Liver (tissue), 9 donors: ENCODE data around the gene CCDC178. TPM values are rescaled to one million over a fixed set of nuclear protein-coding genes. Genes with fewer than 3 reads are reported as not detected.

Experiments used
- DNase-seq: peaks from one replicate; pipeline ENCODE4 v3.0.0-alpha.2; 2017; ENCODE audit warnings: low spot score
- H3K27ac ChIP-seq, 2 donors: one replicate each; pipeline ENCODE4 v1.7.0; 2013; ENCODE audit warnings: inconsistent platforms in 2 of 2, low read length in 2 of 2, control low read depth in 1 of 2, low read depth in 1 of 2, mild to moderate bottlenecking in 1 of 2
- H3K27me3 ChIP-seq, 4 donors: one replicate each; pipeline versions ENCODE4 v1.6.1 to v1.7.0; 2013; ENCODE audit warnings: low read length in 3 of 4, inconsistent platforms in 1 of 4, mild to moderate bottlenecking in 1 of 4, moderate library complexity in 1 of 4; ENCODE audit not compliant: control insufficient read depth in 4 of 4, insufficient read depth in 4 of 4
- H3K36me3 ChIP-seq, 4 donors: one replicate each; pipeline versions ENCODE4 v1.6.1 to v1.7.0; 2013; ENCODE audit warnings: low read length in 3 of 4, mild to moderate bottlenecking in 3 of 4, low read depth in 1 of 4, moderate library complexity in 1 of 4; ENCODE audit not compliant: control insufficient read depth in 4 of 4, insufficient read depth in 3 of 4
- H3K4me1 ChIP-seq, 4 donors: one replicate each; pipeline versions ENCODE4 v1.6.1 to v1.7.0; 2013; ENCODE audit warnings: low read length in 3 of 4, mild to moderate bottlenecking in 3 of 4, moderate library complexity in 1 of 4; ENCODE audit not compliant: control insufficient read depth in 4 of 4, insufficient read depth in 4 of 4
- H3K4me3 ChIP-seq, 3 donors: one replicate each; pipeline versions ENCODE4 v1.6.1 to v1.7.0; 2013; ENCODE audit warnings: low read length in 3 of 3, control low read depth in 1 of 3, low read depth in 1 of 3, mild to moderate bottlenecking in 1 of 3
- H3K9ac ChIP-seq, 2 donors: one replicate each; pipeline ENCODE4 v1.7.0; 2013; ENCODE audit warnings: low read length in 2 of 2, mild to moderate bottlenecking in 2 of 2, moderate library complexity in 2 of 2, control low read depth in 1 of 2, low read depth in 1 of 2
- H3K9me3 ChIP-seq, 4 donors: one replicate each; pipeline versions ENCODE4 v1.6.1 to v1.7.0; 2013; ENCODE audit warnings: low read length in 3 of 4; ENCODE audit not compliant: control insufficient read depth in 4 of 4
- EGR1 ChIP-seq, 2 donors: IDR thresholded peaks; 2 replicates each; pipeline ENCODE4 v1.6.1; 2016 to 2018; ENCODE audit warnings: antibody characterized with exemption in 2 of 2, low read depth in 2 of 2
- FOXA1 ChIP-seq: IDR thresholded peaks from 2 replicates; pipeline ENCODE4 v1.6.1; 2016; ENCODE audit warnings: antibody characterized with exemption
- FOXA2 ChIP-seq: IDR thresholded peaks from 2 replicates; pipeline ENCODE4 v1.6.1; 2016; ENCODE audit warnings: antibody characterized with exemption
- GABPA ChIP-seq, 2 donors: IDR thresholded peaks in 1 of 2; conservative IDR thresholded peaks in 1 of 2; 2 replicates each; pipeline ENCODE4 v1.6.1; 2016; ENCODE audit warnings: antibody characterized with exemption in 2 of 2, mild to moderate bottlenecking in 1 of 2, moderate library complexity in 1 of 2
- HNF4A ChIP-seq, 2 donors: conservative IDR thresholded peaks; 2 replicates each; pipeline ENCODE4 v1.6.1; 2016; ENCODE audit warnings: antibody characterized with exemption in 2 of 2, mild to moderate bottlenecking in 2 of 2
- HNF4G ChIP-seq: IDR thresholded peaks from 2 replicates; pipeline ENCODE4 v1.6.1; 2016; ENCODE audit warnings: antibody characterized with exemption
- JUND ChIP-seq, 2 donors: IDR thresholded peaks; 2 replicates each; pipeline ENCODE4 v1.6.1; 2016; ENCODE audit warnings: antibody characterized with exemption in 2 of 2
- NR2F2 ChIP-seq: IDR thresholded peaks from 2 replicates; pipeline ENCODE4 v1.6.1; 2016; ENCODE audit warnings: antibody characterized with exemption
- REST ChIP-seq: IDR thresholded peaks from 2 replicates; pipeline ENCODE4 v1.6.1; 2016; ENCODE audit warnings: antibody characterized with exemption, mild to moderate bottlenecking
- RXRA ChIP-seq, 2 donors: IDR thresholded peaks; 2 replicates each; pipeline ENCODE4 v1.6.1; 2017 to 2018; ENCODE audit warnings: antibody characterized with exemption in 2 of 2, mild to moderate bottlenecking in 1 of 2
- SP1 ChIP-seq: IDR thresholded peaks from 2 replicates; pipeline ENCODE4 v1.6.1; 2018; ENCODE audit warnings: antibody characterized with exemption, mild to moderate bottlenecking
- TAF1 ChIP-seq: conservative IDR thresholded peaks from 2 replicates; pipeline ENCODE4 v1.6.1; 2016; ENCODE audit warnings: antibody characterized with exemption, mild to moderate bottlenecking
- YY1 ChIP-seq: IDR thresholded peaks from 2 replicates; pipeline ENCODE4 v1.6.1; 2016; ENCODE audit warnings: antibody characterized with exemption, mild to moderate bottlenecking
- WGBS: extraction: QIAGEN DNeasy Blood & Tissue Kit; methylation state at CpG from one replicate; pipeline ENCODE4 v1.1.7; 2013; 5-methylcytosine and 5-hydroxymethylcytosine counted together
- polyA plus RNA-seq, 2 donors: library from polyadenylated mRNA; stranded (reverse) in 1 of 2; unstranded in 1 of 2; fragments of 200-250 nt in 1 of 2; fragments of >200 nt in 1 of 2; fragmentation: Nextera tagmentation in 1 of 2; extraction: Ambion mirVana in 1 of 2; gene quantifications; one replicate each; pipeline versions ENCODE4 v1.2.1 to v1.2.3, GENCODE V29; 2013 to 2015
- total RNA-seq, 2 donors: library from RNA; depleted of rRNA; stranded (reverse); fragments of >200 nt; gene quantifications; one replicate each; pipeline ENCODE4 v1.2.3, GENCODE V29; 2014
- TF ChIP-seq, protein P1 (sequence below): IDR thresholded peaks from 2 replicates; pipeline ENCODE4 v1.6.1; 2016; ENCODE audit warnings: antibody characterized with exemption
- TF ChIP-seq, protein P2 (sequence below): IDR thresholded peaks from 2 replicates; pipeline ENCODE4 v1.6.1; 2016; ENCODE audit warnings: antibody characterized with exemption
- donor health status: healthy.
- donor health status: healthy.
- donor health status: healthy.
- donor health status: healthy.
- donor health status: healthy.

CCDC178 gene
- total and polyA plus RNA-seq, 4 donors = not detected

GRCh38 chr18:33201509-33201926 lies 239.0 kb downstream of the CCDC178 start (continued):
- no peak for TF ChIP-seq REST

GRCh38 chr18:33195795-33196194 lies 244.7 kb downstream of the CCDC178 start:
- Histone ChIP-seq H3K36me3 (no peaks in the 10 kb centered on the region), H3K27ac (no peak overlapping the region), H3K9ac (no peak overlapping the region), H3K27me3 (no peaks in the 10 kb centered on the region), H3K4me3 (no peak overlapping the region), H3K9me3 (no peaks in the 10 kb centered on the region), H3K4me1 (no peaks in the 10 kb centered on the region)
- 44% methylated on average over 2 of the region's 2 CpGs for WGBS
- TF ChIP-seq HNF4A (conservative IDR thresholded peaks at IDR 0.05) = no peak
- no peak for TF ChIP-seq SP1
- TF ChIP-seq FOXA1 = no peak
- TF ChIP-seq, protein P1, sequence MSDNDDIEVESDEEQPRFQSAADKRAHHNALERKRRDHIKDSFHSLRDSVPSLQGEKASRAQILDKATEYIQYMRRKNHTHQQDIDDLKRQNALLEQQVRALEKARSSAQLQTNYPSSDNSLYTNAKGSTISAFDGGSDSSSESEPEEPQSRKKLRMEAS = no peak
- TF ChIP-seq NR2F2 = no peak
- TF ChIP-seq GABPA (IDR thresholded peaks at IDR 0.05 in 1 of 2, conservative IDR thresholded peaks at IDR 0.05 in 1 of 2) = no peak
- TF ChIP-seq FOXA2 = no peak
- no peak for DNase-seq

- H3K36me3 ChIP-seq = no peaks in the 10 kb centered on the region
- no peaks in the 10 kb centered on the region for H3K9me3 ChIP-seq
- no peak for TF ChIP-seq TAF1
- no peak for TF ChIP-seq JUND (IDR thresholded peaks at IDR 0.05)
- no peak for TF ChIP-seq HNF4G
- no peak for TF ChIP-seq REST
- no peak for TF ChIP-seq GABPA (IDR thresholded peaks at IDR 0.05 in 1 of 2, conservative IDR thresholded peaks at IDR 0.05 in 1 of 2)
- no peak for TF ChIP-seq SP1
- no peak for TF ChIP-seq YY1
- TF ChIP-seq HNF4A (conservative IDR thresholded peaks at IDR 0.05) = no peak
- no peak for TF ChIP-seq NR2F2
- no peak for TF ChIP-seq EGR1 (IDR thresholded peaks at IDR 0.05; ENCODE audit: low read depth in 2 of 2)
- TF ChIP-seq FOXA2 = no peak
- no peak for TF ChIP-seq RXRA (IDR thresholded peaks at IDR 0.05)
- TF ChIP-seq, protein P1 = no peak
- no peak for TF ChIP-seq FOXA1
- TF ChIP-seq, protein P2, sequence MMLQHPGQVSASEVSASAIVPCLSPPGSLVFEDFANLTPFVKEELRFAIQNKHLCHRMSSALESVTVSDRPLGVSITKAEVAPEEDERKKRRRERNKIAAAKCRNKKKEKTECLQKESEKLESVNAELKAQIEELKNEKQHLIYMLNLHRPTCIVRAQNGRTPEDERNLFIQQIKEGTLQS = no peak
- H3K27me3 ChIP-seq = no peaks in the 10 kb centered on the region
- no peak overlapping the region for H3K27ac ChIP-seq
- DNase-seq = no peak
- H3K4me1 ChIP-seq = no peaks in the 10 kb centered on the region
- H3K9ac ChIP-seq = no peak overlapping the region
- H3K4me3 ChIP-seq = no peak overlapping the region
Observed at GRCh38 chr18:33194793-33195192, 245.7 kb downstream of the CCDC178 start.
